Pancreas (tissue), 10 donors: ENCODE measurements around the gene AACS. TPM values are rescaled to one million over a fixed set of nuclear protein-coding genes. Genes with fewer than 3 reads are reported as not detected.

Source experiments
- ATAC-seq, 4 donors: fragments of 200-7000 bp; cut with Tn5 transposase; one replicate each; pipeline versions ENCODE4 v1.8.0 to v1.9.1; 2020; ENCODE audit warnings: mild to moderate bottlenecking in 4 of 4, moderate library complexity in 4 of 4
- DNase-seq, 6 donors: peaks; one replicate each; pipeline ENCODE4 v3.0.0-alpha.2; 2020
- FAIRE-seq: peaks from 2 replicates; lab custom pipeline; 2012; peaks lifted over from hg19 to GRCh38; lab: Jason Lieb, UNC
- H3K27ac ChIP-seq, 4 donors: fragments of 200-600 bp; sonication (generic); 1 replicate in 3 of 4; 2 replicates in 1 of 4; pipeline versions ENCODE4 v1.5.0 to v1.8.0; 2020
- H3K27me3 ChIP-seq, 4 donors: fragments of 200-600 bp; one replicate each; pipeline ENCODE4 v1.8.0; 2021
- H3K36me3 ChIP-seq, 3 donors: fragments of 200-600 bp; sonication (generic) in 1 of 3; one replicate each; pipeline versions ENCODE4 v1.5.0 to v1.8.0; 2020 to 2021
- H3K4me1 ChIP-seq, 3 donors: fragments of 200-600 bp; one replicate each; pipeline ENCODE4 v1.8.0; 2021
- H3K4me3 ChIP-seq, 4 donors: fragments of 200-600 bp; sonication (generic) in 2 of 4; one replicate each; pipeline versions ENCODE4 v1.5.0 to v1.8.0; 2020 to 2021
- H3K9me3 ChIP-seq, 4 donors: fragments of 200-600 bp; one replicate each; pipeline ENCODE4 v1.8.0; 2021
- WGBS, 2 donors: extraction: QIAGEN DNeasy Blood & Tissue Kit; methylation state at CpG; one replicate each; pipeline ENCODE4 v1.1.7; 2013; 5-methylcytosine and 5-hydroxymethylcytosine counted together
- intact Hi-C, 3 donors: fragments of 100-400 bp; cut with DNase I; formaldehyde crosslinking; loops; one replicate each; pipeline versions ENCODE4 v1.11.1 to v1.14.2; 2022
- polyA plus RNA-seq, 2 donors: library from polyadenylated mRNA; stranded (reverse); fragments of 200-250 nt; gene quantifications; one replicate each; pipeline ENCODE4 v1.2.3, GENCODE V29; 2013
- total RNA-seq, 6 donors: library from RNA; stranded (reverse); fragmentation: NEBNext Ultra II Directional in 4 of 6; extraction: Animal tissue kit (Norgen Biotek cat#: 25700) in 4 of 6; gene quantifications; one replicate each; pipeline versions ENCODE4 v1.2.1 to v1.2.4, GENCODE V29; 2021 to 2023
- TF ChIP-seq, protein P1 (sequence below), 4 donors: fragments of 200-600 bp; sonication (generic) in 3 of 4; IDR thresholded peaks; one replicate each; pipeline versions ENCODE4 v1.5.0 to v1.8.0; 2021; ENCODE audit warnings: antibody characterized with exemption in 4 of 4
- donor health status: healthy with polysubstance abuse.
- donor health status: DM: no; HTN: no; CAD: no; lungs with moderate emphysema.
- donor health status: DM: no; HTN: no; CAD: no.
- donor health status: control.
- donor health status: control.
- donor health status: Bipolar disorder and iron deficiency.
- donor health status: DM: yes; HTN: yes; CAD: no.
- donor health status: DM: no; HTN: no; CAD: no.
- donor health status: DM: no; HTN: no; CAD: no.
- donor health status: DM: yes; HTN: yes; CAD: no.

AACS gene
- total and polyA plus RNA-seq, 8 donors = 11.0 to 21.4 (median 15.5) TPM

DNA sequence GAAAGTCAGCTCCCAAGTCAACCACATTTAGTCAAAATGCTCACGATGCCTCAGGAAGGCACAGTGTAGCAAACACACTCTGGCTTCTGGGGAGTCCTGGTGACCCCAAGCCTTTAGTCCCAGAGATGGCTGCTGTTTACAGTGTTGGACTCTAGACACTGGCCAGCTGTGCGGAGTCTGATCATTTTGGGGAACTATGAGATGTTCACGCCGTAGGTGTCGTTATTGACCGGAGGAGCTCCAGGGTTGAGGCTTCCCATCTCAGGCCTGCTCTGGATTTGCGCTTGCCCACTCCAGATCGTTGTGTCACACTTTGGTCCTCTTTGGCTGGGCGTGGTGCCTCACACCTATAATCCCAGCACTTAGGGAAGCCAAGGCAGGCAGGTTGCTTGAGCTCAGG lies 44.1 kb upstream of the AACS start:
- no peaks in the 10 kb centered on the region for H3K36me3 ChIP-seq
- H3K4me3 ChIP-seq = no peak overlapping the region
- TF ChIP-seq, protein P1, sequence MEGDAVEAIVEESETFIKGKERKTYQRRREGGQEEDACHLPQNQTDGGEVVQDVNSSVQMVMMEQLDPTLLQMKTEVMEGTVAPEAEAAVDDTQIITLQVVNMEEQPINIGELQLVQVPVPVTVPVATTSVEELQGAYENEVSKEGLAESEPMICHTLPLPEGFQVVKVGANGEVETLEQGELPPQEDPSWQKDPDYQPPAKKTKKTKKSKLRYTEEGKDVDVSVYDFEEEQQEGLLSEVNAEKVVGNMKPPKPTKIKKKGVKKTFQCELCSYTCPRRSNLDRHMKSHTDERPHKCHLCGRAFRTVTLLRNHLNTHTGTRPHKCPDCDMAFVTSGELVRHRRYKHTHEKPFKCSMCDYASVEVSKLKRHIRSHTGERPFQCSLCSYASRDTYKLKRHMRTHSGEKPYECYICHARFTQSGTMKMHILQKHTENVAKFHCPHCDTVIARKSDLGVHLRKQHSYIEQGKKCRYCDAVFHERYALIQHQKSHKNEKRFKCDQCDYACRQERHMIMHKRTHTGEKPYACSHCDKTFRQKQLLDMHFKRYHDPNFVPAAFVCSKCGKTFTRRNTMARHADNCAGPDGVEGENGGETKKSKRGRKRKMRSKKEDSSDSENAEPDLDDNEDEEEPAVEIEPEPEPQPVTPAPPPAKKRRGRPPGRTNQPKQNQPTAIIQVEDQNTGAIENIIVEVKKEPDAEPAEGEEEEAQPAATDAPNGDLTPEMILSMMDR (IDR thresholded peaks at IDR 0.05) = no peak
- no peak for FAIRE-seq
- DNase-seq = no peak
- no peaks in the 10 kb centered on the region for H3K27me3 ChIP-seq
- no peak for ATAC-seq
- H3K9me3 ChIP-seq = no peaks in the 10 kb centered on the region
- no peaks in the 10 kb centered on the region for H3K4me1 ChIP-seq
- H3K27ac ChIP-seq = no peak overlapping the region
- 96 to 97% methylated on average over 9 of the region's 9 CpGs for WGBS, 2 donors
- intact Hi-C loops = no loop called here

DNA sequence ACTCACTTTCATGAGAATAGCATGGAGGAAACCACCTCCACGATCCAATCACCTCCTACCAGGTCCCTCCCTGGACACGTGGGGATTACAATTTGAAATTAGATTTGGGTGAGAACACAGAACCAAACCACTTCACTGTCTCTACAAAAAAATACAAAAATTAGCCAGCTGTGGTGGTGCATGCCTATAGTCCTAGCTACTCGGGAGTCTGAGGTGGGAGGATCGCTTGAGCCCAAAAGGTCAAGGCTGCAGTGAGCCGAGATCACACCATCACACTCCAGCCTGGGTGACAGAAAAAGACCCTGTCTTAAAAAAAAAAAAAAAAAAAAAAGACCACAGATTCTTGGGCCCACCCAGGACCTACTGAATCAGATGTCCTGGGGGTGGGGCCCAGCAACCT lies 43.5 kb upstream of the AACS start:
- ATAC-seq (no peak), DNase-seq (no peak), FAIRE-seq (no peak)
- WGBS, 2 donors = 82 to 83% methylated on average over 5 of the region's 5 CpGs
- Histone ChIP-seq H3K36me3 (no peaks in the 10 kb centered on the region), H3K27me3 (no peaks in the 10 kb centered on the region), H3K27ac (no peak overlapping the region), H3K4me3 (no peak overlapping the region), H3K9me3 (no peaks in the 10 kb centered on the region), H3K4me1 (no peaks in the 10 kb centered on the region)
- TF ChIP-seq, protein P1 (IDR thresholded peaks at IDR 0.05) = no peak
- intact Hi-C loops = no loop called here

DNA sequence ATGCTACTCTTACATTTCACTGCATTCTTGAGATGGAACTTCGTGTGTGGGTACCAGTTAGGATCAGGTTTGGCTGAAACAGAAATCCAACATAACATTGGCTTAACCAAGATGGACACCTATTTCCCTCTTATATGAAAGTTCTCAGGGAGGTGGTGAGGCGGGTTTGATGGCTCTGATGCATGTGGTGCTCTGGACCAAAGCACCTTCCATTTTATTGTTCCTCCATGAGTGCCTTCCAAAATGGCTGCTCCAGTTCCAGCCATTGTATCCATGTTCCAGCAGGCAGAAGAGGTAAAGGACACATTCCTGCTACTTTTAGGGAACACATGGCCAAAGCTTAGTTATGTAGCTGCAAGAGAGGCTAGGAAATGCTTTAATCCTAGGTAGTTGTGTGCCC lies 42.2 kb upstream of the AACS start:
- ATAC-seq = no peak
- Histone ChIP-seq H3K36me3 (no peaks in the 10 kb centered on the region), H3K4me1 (no peaks in the 10 kb centered on the region), H3K27ac (no peak overlapping the region), H3K4me3 (no peak overlapping the region), H3K9me3 (no peaks in the 10 kb centered on the region), H3K27me3 (no peaks in the 10 kb centered on the region)
- intact Hi-C loops = no loop called here
- TF ChIP-seq, protein P1 (IDR thresholded peaks at IDR 0.05) = no peak
- no peak for DNase-seq
- no peak for FAIRE-seq
- WGBS, 2 donors = 97 to 100% methylated on average over 2 of the region's 2 CpGs

DNA sequence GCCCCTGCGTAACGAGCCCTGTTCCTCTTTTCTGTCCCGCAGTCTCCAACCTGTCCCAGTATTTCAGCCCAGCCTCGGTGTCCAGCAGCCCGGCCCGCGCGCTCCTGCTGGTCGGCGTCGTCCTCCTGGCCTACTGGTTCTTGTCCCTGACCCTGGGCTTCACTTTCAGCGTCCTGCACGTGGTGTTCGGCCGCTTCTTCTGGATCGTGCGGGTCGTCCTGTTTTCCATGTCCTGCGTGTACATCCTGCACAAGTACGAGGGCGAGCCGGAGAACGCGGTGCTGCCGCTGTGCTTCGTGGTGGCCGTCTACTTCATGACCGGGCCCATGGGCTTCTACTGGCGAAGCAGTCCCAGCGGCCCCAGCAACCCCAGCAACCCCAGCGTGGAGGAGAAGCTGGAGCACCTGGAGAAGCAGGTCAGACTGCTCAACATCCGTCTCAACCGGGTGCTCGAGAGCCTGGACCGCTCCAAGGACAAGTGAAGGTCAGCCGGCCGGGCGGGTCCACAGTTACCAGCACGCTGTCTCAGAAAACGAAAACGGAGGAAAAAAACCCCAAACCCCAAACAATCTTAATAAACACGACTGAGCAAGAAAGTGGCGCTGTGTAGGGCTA lies 40.2 kb upstream of the AACS start:
- DNase-seq (peak in 1 of 6 donors; percentile 31), FAIRE-seq (no peak), ATAC-seq (no peak)
- Histone ChIP-seq H3K9me3 (no peaks in the 10 kb centered on the region), H3K4me1 (no peaks in the 10 kb centered on the region), H3K4me3 (no peak overlapping the region), H3K27me3 (no peaks in the 10 kb centered on the region), H3K36me3 (no peaks in the 10 kb centered on the region), H3K27ac (no peak overlapping the region)
- intact Hi-C loops = no loop called here
- TF ChIP-seq, protein P1 (IDR thresholded peaks at IDR 0.05) = no peak
- WGBS, 2 donors = 94% methylated on average over 43 of the region's 43 CpGs

DNA sequence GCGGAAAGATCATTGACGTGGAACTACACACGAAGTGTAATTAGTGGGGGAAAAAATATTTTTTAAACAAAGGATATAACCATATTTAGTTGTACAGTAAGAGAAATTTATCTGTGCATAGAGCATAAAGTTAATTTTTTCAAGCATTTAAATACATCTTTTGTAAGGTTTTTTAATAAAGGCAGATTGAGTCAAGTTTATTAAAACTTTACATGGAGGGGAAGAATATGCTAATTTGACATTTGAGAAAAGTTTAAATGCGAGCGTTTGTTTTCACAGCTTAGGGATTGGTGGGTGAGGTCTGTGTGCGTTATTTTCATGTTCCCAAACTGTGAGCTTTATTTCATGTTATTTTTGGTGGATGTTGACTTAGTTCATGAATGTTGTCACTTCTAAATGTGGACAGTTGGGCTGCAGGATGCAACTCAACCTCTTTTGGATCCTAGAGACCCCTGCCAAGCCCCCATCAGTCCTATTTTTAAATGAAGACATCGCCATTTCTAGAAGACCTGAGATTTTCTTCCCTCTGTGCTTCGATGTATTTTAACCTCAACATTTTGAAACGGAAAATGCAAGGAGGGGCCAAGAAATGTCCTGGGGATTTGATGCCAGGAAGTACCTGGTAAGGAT lies 39.5 kb upstream of the AACS start:
- no peaks in the 10 kb centered on the region for H3K36me3 ChIP-seq
- H3K9me3 ChIP-seq = no peaks in the 10 kb centered on the region
- H3K27me3 ChIP-seq = no peaks in the 10 kb centered on the region
- H3K4me3 ChIP-seq = no peak overlapping the region
- intact Hi-C loops = no loop called here
- no peak overlapping the region for H3K27ac ChIP-seq
- DNase-seq (no peak), ATAC-seq (no peak), FAIRE-seq (no peak)
- no peaks in the 10 kb centered on the region for H3K4me1 ChIP-seq
- WGBS, 2 donors = 90 to 92% methylated on average over 9 of the region's 9 CpGs
- TF ChIP-seq, protein P1 (IDR thresholded peaks at IDR 0.05) = no peak
